IgD-negative memory B cell (primary cell): Measurements from ENCODE around the gene PRELP. TPM values are rescaled to one million over a fixed set of nuclear protein-coding genes. Genes with fewer than 3 reads are reported as not detected.
A peak's percentile ranks its signal among the peaks of the same experiment; 100 is the strongest.

Source experiments
- H3K27ac Mint-ChIP-seq, 3 donors: one replicate each; pipeline ENCODE4 v1.8.0; 2020 to 2022; ENCODE audit warnings: mild to moderate bottlenecking in 3 of 3, mixed read lengths in 3 of 3, moderate library complexity in 1 of 3
- H3K27me3 Mint-ChIP-seq: one replicate; pipeline ENCODE4 v1.8.0; 2021; ENCODE audit warnings: mixed read lengths
- H3K36me3 Mint-ChIP-seq: one replicate; pipeline ENCODE4 v1.8.0; 2020; ENCODE audit warnings: mild to moderate bottlenecking, mixed read lengths
- H3K4me1 Mint-ChIP-seq, 3 donors: one replicate each; pipeline ENCODE4 v1.8.0; 2020 to 2022; ENCODE audit warnings: mixed read lengths in 3 of 3, mild to moderate bottlenecking in 1 of 3
- H3K4me3 Mint-ChIP-seq, 4 donors: one replicate each; pipeline ENCODE4 v1.8.0; 2020 to 2022; ENCODE audit warnings: mild to moderate bottlenecking in 4 of 4, mixed read lengths in 4 of 4, moderate library complexity in 3 of 4
- H3K9me3 Mint-ChIP-seq, 3 donors: one replicate each; pipeline ENCODE4 v1.8.0; 2020 to 2021; ENCODE audit warnings: mixed read lengths in 3 of 3, mild to moderate bottlenecking in 1 of 3
- polyA plus RNA-seq: library from polyadenylated mRNA; unstranded; fragments of 300-500 nt; fragmentation: Illumina TruSeq; gene quantifications from one replicate; pipeline ENCODE4 v1.2.3, GENCODE V29; 2021

The PRELP gene
- polyA plus RNA-seq, 1 donor from 2014 or later: not detected

- H3K27ac Mint-ChIP-seq: no peak overlapping the region
- no peaks in the 10 kb centered on the region for H3K4me1 Mint-ChIP-seq
- no peaks in the 10 kb centered on the region for H3K36me3 Mint-ChIP-seq
- no peak overlapping the region for H3K4me3 Mint-ChIP-seq
- H3K9me3 Mint-ChIP-seq: no peaks in the 10 kb centered on the region
- peaks cover 2% of the 10 kb centered on the region for H3K27me3 Mint-ChIP-seq
These were observed 50.1 kb downstream of the PRELP start for GRCh38 chr1:203525685-203526084.

GRCh38 chr1:203526130-203526529 lies 50.5 kb downstream of the PRELP start:
- no peaks in the 10 kb centered on the region for H3K4me1 Mint-ChIP-seq
- no peak overlapping the region for H3K4me3 Mint-ChIP-seq
- H3K9me3 Mint-ChIP-seq: no peaks in the 10 kb centered on the region
- H3K27ac Mint-ChIP-seq: no peak overlapping the region
- no peaks in the 10 kb centered on the region for H3K36me3 Mint-ChIP-seq
- H3K27me3 Mint-ChIP-seq: peaks cover 2% of the 10 kb centered on the region

GRCh38 chr1:203526572-203526971 lies 51.0 kb downstream of the PRELP start:
- Mint-ChIP-seq H3K4me3 (no peak overlapping the region), H3K9me3 (no peaks in the 10 kb centered on the region), H3K27me3 (peaks cover 2% of the 10 kb centered on the region), H3K4me1 (no peaks in the 10 kb centered on the region), H3K27ac (no peak overlapping the region), H3K36me3 (no peaks in the 10 kb centered on the region)

GRCh38 chr1:203527013-203527412 lies 51.4 kb downstream of the PRELP start:
- H3K27ac Mint-ChIP-seq: no peak overlapping the region
- H3K9me3 Mint-ChIP-seq: no peaks in the 10 kb centered on the region
- no peak overlapping the region for H3K4me3 Mint-ChIP-seq
- no peaks in the 10 kb centered on the region for H3K36me3 Mint-ChIP-seq
- peaks cover 4% of the 10 kb centered on the region for H3K27me3 Mint-ChIP-seq
- no peaks in the 10 kb centered on the region for H3K4me1 Mint-ChIP-seq

GRCh38 chr1:203528063-203528462 lies 52.5 kb downstream of the PRELP start:
- H3K27me3 Mint-ChIP-seq: peaks cover 4% of the 10 kb centered on the region
- H3K27ac Mint-ChIP-seq: no peak overlapping the region
- no peak overlapping the region for H3K4me3 Mint-ChIP-seq
- H3K9me3 Mint-ChIP-seq: no peaks in the 10 kb centered on the region
- no peaks in the 10 kb centered on the region for H3K4me1 Mint-ChIP-seq
- H3K36me3 Mint-ChIP-seq: no peaks in the 10 kb centered on the region

GRCh38 chr1:203528976-203529835 lies 53.6 kb downstream of the PRELP start:
- Mint-ChIP-seq H3K27ac (no peak overlapping the region), H3K4me3 (no peak overlapping the region), H3K4me1 (no peaks in the 10 kb centered on the region), H3K36me3 (no peaks in the 10 kb centered on the region), H3K9me3 (no peaks in the 10 kb centered on the region), H3K27me3 (peaks cover 4% of the 10 kb centered on the region)

GRCh38 chr1:203531063-203531462 lies 55.5 kb downstream of the PRELP start:
- Mint-ChIP-seq H3K4me1 (no peaks in the 10 kb centered on the region), H3K27ac (no peak overlapping the region), H3K36me3 (no peaks in the 10 kb centered on the region), H3K9me3 (no peaks in the 10 kb centered on the region), H3K4me3 (no peak overlapping the region), H3K27me3 (peaks cover 2% of the 10 kb centered on the region)

- peak overlapping the region in 1 of 3 donors; percentile 57 for H3K27ac Mint-ChIP-seq
- peaks cover 2% of the 10 kb centered on the region for H3K27me3 Mint-ChIP-seq
- no peaks in the 10 kb centered on the region for H3K9me3 Mint-ChIP-seq
- no peaks in the 10 kb centered on the region for H3K36me3 Mint-ChIP-seq
- no peaks in the 10 kb centered on the region for H3K4me1 Mint-ChIP-seq
- H3K4me3 Mint-ChIP-seq: no peak overlapping the region
These were observed 58.4 kb downstream of the PRELP start for GRCh38 chr1:203534012-203534411.

- H3K9me3 Mint-ChIP-seq: no peaks in the 10 kb centered on the region
- H3K4me3 Mint-ChIP-seq: no peak overlapping the region
- H3K27me3 Mint-ChIP-seq: peaks cover 2% of the 10 kb centered on the region
- no peaks in the 10 kb centered on the region for H3K4me1 Mint-ChIP-seq
- no peaks in the 10 kb centered on the region for H3K36me3 Mint-ChIP-seq
- H3K27ac Mint-ChIP-seq: peak overlapping the region in 1 of 3 donors; percentile 57
These were observed 58.9 kb downstream of the PRELP start for GRCh38 chr1:203534526-203534925.

GRCh38 chr1:203536575-203536974 lies 61.0 kb downstream of the PRELP start:
- H3K27me3 Mint-ChIP-seq: peaks cover 2% of the 10 kb centered on the region
- H3K4me3 Mint-ChIP-seq: no peak overlapping the region
- H3K9me3 Mint-ChIP-seq: no peaks in the 10 kb centered on the region
- no peaks in the 10 kb centered on the region for H3K36me3 Mint-ChIP-seq
- H3K4me1 Mint-ChIP-seq: no peaks in the 10 kb centered on the region
- H3K27ac Mint-ChIP-seq: no peak overlapping the region

GRCh38 chr1:203536980-203537455 lies 61.4 kb downstream of the PRELP start:
- no peak overlapping the region for H3K27ac Mint-ChIP-seq
- no peaks in the 10 kb centered on the region for H3K36me3 Mint-ChIP-seq
- H3K4me3 Mint-ChIP-seq: no peak overlapping the region
- H3K27me3 Mint-ChIP-seq: no peaks in the 10 kb centered on the region
- H3K4me1 Mint-ChIP-seq: no peaks in the 10 kb centered on the region
- H3K9me3 Mint-ChIP-seq: no peaks in the 10 kb centered on the region

- Mint-ChIP-seq H3K27me3 (no peaks in the 10 kb centered on the region), H3K27ac (no peak overlapping the region), H3K4me1 (no peaks in the 10 kb centered on the region), H3K9me3 (no peaks in the 10 kb centered on the region), H3K36me3 (no peaks in the 10 kb centered on the region), H3K4me3 (peak overlapping the region in 1 of 4 donors; percentile 47)
These were observed 62.3 kb downstream of the PRELP start for GRCh38 chr1:203537806-203538464.

- Mint-ChIP-seq H3K27ac (no peak overlapping the region), H3K36me3 (no peaks in the 10 kb centered on the region), H3K27me3 (no peaks in the 10 kb centered on the region), H3K9me3 (no peaks in the 10 kb centered on the region), H3K4me1 (no peaks in the 10 kb centered on the region), H3K4me3 (no peak overlapping the region)
These were observed 63.1 kb downstream of the PRELP start for GRCh38 chr1:203538726-203539125.

GRCh38 chr1:203539831-203540546 lies 64.4 kb downstream of the PRELP start:
- no peaks in the 10 kb centered on the region for H3K36me3 Mint-ChIP-seq
- H3K27me3 Mint-ChIP-seq: no peaks in the 10 kb centered on the region
- no peak overlapping the region for H3K27ac Mint-ChIP-seq
- H3K9me3 Mint-ChIP-seq: no peaks in the 10 kb centered on the region
- no peaks in the 10 kb centered on the region for H3K4me1 Mint-ChIP-seq
- no peak overlapping the region for H3K4me3 Mint-ChIP-seq
